CD4-positive, alpha-beta T cell (primary cell): Measurements from ENCODE around the gene PEX13. TPM values are rescaled to one million over a fixed set of nuclear protein-coding genes. Genes with fewer than 3 reads are reported as not detected.

Experiments used
- ATAC-seq: fragments of 200-7000 bp; cut with Tn5 transposase; one replicate; pipeline ENCODE4 v1.10.0; 2022; ENCODE audit warnings: mild to moderate bottlenecking; ENCODE audit not compliant: poor library complexity
- CTCF ChIA-PET: fragments of 350-600 bp; sonication (Branson Sonifier 250); formaldehyde crosslinking; loops from one replicate; lab custom pipeline; 2021; ENCODE audit warnings: antibody characterized with exemption, inconsistent platforms; lab: Charles Lee
- POLR2A ChIA-PET: fragments of 350-600 bp; sonication (Branson Sonifier 250); formaldehyde crosslinking; loops from one replicate; lab custom pipeline; 2021; ENCODE audit warnings: antibody characterized with exemption, inconsistent platforms; lab: Charles Lee
- DNase-seq, 14 experiments: peaks; one replicate each; pipeline ENCODE4 v3.0.0-alpha.2; 2013 to 2020; ENCODE audit warnings: mixed read lengths in 2 of 14
- H3K27ac ChIP-seq, 2 donors: one replicate each; pipeline versions ENCODE4 v1.5.1 to v1.7.0; 2013; ENCODE audit warnings: low read length in 2 of 2, low read depth in 1 of 2, mild to moderate bottlenecking in 1 of 2
- H3K27me3 ChIP-seq, 2 experiments: 1 replicate in 1 of 2; 2 replicates in 1 of 2; pipeline versions ENCODE4 v1.6.1 to v1.7.0; 2013; ENCODE audit warnings: low read length in 2 of 2, control low read depth in 1 of 2, mild to moderate bottlenecking in 1 of 2, moderate library complexity in 1 of 2; ENCODE audit not compliant: insufficient read depth in 2 of 2, control insufficient read depth in 1 of 2
- H3K36me3 ChIP-seq: one replicate; pipeline ENCODE4 v1.6.1; 2013; ENCODE audit warnings: low read length, control low read depth; ENCODE audit not compliant: insufficient read depth
- H3K4me1 ChIP-seq: one replicate; pipeline ENCODE4 v1.6.1; 2013; ENCODE audit warnings: low read length, control low read depth; ENCODE audit not compliant: insufficient read depth
- H3K4me3 ChIP-seq: one replicate; pipeline ENCODE4 v1.5.1; 2013; ENCODE audit warnings: mild to moderate bottlenecking, low read length, moderate library complexity
- H3K9me3 ChIP-seq, 2 experiments: 1 replicate in 1 of 2; 2 replicates in 1 of 2; pipeline versions ENCODE4 v1.6.1 to v1.7.0; 2013; ENCODE audit warnings: low read length in 2 of 2, mild to moderate bottlenecking in 2 of 2, control low read depth in 1 of 2, moderate library complexity in 1 of 2; ENCODE audit not compliant: control insufficient read depth in 1 of 2, insufficient read depth in 1 of 2
- H3K27ac Mint-ChIP-seq: one replicate; pipeline ENCODE4 v1.8.0; 2020; ENCODE audit warnings: mixed read lengths
- H3K27me3 Mint-ChIP-seq: one replicate; pipeline ENCODE4 v1.8.0; 2021; ENCODE audit warnings: mixed read lengths
- H3K36me3 Mint-ChIP-seq: one replicate; pipeline ENCODE4 v1.8.0; 2021; ENCODE audit warnings: low read depth, mixed read lengths
- H3K4me1 Mint-ChIP-seq: one replicate; pipeline ENCODE4 v1.8.0; 2021; ENCODE audit warnings: low read depth, mixed read lengths
- H3K4me3 Mint-ChIP-seq: one replicate; pipeline ENCODE4 v1.8.0; 2020; ENCODE audit warnings: mild to moderate bottlenecking, mixed read lengths
- H3K9me3 Mint-ChIP-seq: one replicate; pipeline ENCODE4 v1.8.0; 2020; ENCODE audit warnings: mixed read lengths
- intact Hi-C, 2 experiments: fragments of 100-400 bp; cut with DNase I in 1 of 2; cut with micrococcal nuclease in 1 of 2; formaldehyde crosslinking; loops; one replicate each; pipeline versions ENCODE4 v1.15.1 to v1.9.0; 2023 to 2025; cut with DNase I, micrococcal nuclease
- total RNA-seq, 174 experiments: library from RNA in 2 of 174; stranded (reverse) in 2 of 174; gene quantifications; one replicate each; pipeline ENCODE4 v1.2.3 and lab custom pipeline; 2021 to 2026
- TF ChIP-seq, protein P1 (sequence below): fragments of 200-600 bp; IDR thresholded peaks from one replicate; pipeline ENCODE4 v1.8.0; 2022; ENCODE audit warnings: antibody characterized with exemption, mild to moderate bottlenecking

Gene PEX13
- total RNA-seq, 2 experiments from 2014 or later, result 8.6 to 12.2 TPM

- POLR2A ChIA-PET, result no interaction called here
- H3K27me3 Mint-ChIP-seq, result no peaks in the 10 kb centered on the region
- CTCF ChIA-PET, result no interaction called here
- no peaks in the 10 kb centered on the region for H3K27me3 ChIP-seq
- TF ChIP-seq, protein P1, sequence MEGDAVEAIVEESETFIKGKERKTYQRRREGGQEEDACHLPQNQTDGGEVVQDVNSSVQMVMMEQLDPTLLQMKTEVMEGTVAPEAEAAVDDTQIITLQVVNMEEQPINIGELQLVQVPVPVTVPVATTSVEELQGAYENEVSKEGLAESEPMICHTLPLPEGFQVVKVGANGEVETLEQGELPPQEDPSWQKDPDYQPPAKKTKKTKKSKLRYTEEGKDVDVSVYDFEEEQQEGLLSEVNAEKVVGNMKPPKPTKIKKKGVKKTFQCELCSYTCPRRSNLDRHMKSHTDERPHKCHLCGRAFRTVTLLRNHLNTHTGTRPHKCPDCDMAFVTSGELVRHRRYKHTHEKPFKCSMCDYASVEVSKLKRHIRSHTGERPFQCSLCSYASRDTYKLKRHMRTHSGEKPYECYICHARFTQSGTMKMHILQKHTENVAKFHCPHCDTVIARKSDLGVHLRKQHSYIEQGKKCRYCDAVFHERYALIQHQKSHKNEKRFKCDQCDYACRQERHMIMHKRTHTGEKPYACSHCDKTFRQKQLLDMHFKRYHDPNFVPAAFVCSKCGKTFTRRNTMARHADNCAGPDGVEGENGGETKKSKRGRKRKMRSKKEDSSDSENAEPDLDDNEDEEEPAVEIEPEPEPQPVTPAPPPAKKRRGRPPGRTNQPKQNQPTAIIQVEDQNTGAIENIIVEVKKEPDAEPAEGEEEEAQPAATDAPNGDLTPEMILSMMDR, result no peak
- H3K9me3 ChIP-seq, result no peaks in the 10 kb centered on the region
- H3K27ac Mint-ChIP-seq, result no peak overlapping the region
- H3K36me3 Mint-ChIP-seq, result peaks cover 61% of the 10 kb centered on the region
- intact Hi-C loops, result no loop called here
- DNase-seq (no peak), ATAC-seq (no peak)
- H3K27ac ChIP-seq, result no peak overlapping the region
- H3K4me1 Mint-ChIP-seq, result peaks cover 22% of the 10 kb centered on the region
- no peaks in the 10 kb centered on the region for H3K9me3 Mint-ChIP-seq
- H3K36me3 ChIP-seq, result peaks cover 39% of the 10 kb centered on the region
- H3K4me1 ChIP-seq, result peaks cover 8% of the 10 kb centered on the region
- H3K4me3 ChIP-seq, result no peak overlapping the region
- no peak overlapping the region for H3K4me3 Mint-ChIP-seq
Observed at GRCh38 chr2:61045999-61046398, 28.5 kb downstream of the PEX13 start.

DNA sequence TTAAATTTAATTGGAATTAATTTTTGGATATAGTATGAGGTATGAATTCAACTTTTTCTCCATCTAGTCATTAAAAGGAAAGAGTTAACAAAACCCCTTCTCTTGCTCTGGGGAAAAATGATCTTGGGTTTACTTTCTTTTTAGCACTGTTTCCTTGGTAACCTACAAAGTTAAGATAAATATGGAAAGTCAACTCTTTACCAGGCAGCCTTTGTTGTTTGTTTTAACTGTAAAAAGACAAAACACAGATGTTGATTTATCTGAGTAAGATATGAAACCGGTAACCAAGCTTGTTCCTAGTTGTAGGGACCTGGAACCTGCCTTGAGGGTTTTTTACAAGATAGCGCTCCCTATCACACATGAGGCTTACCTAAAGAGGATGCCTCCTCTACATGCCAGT, 38.0 kb downstream of the PEX13 start:
- no peak overlapping the region for H3K4me3 Mint-ChIP-seq
- no peaks in the 10 kb centered on the region for H3K27me3 ChIP-seq
- no peaks in the 10 kb centered on the region for H3K9me3 Mint-ChIP-seq
- H3K9me3 ChIP-seq, result no peaks in the 10 kb centered on the region
- DNase-seq (no peak), ATAC-seq (no peak)
- no peaks in the 10 kb centered on the region for H3K27me3 Mint-ChIP-seq
- no peak overlapping the region for H3K27ac ChIP-seq
- TF ChIP-seq, protein P1, result no peak
- H3K4me1 ChIP-seq, result no peaks in the 10 kb centered on the region
- peaks cover 8% of the 10 kb centered on the region for H3K36me3 ChIP-seq
- H3K27ac Mint-ChIP-seq, result no peak overlapping the region
- CTCF ChIA-PET, result no interaction called here
- POLR2A ChIA-PET, result interaction anchor here (1.0 kb wide), 1 partner anchor 11 kb away, joined by 3 read pairs; the partner anchor contains the start of gene SANBR
- H3K4me3 ChIP-seq, result no peak overlapping the region
- no peaks in the 10 kb centered on the region for H3K4me1 Mint-ChIP-seq
- H3K36me3 Mint-ChIP-seq, result peaks cover 35% of the 10 kb centered on the region
- intact Hi-C loops, result no loop called here

- no peaks in the 10 kb centered on the region for H3K27me3 ChIP-seq
- Mint-ChIP-seq H3K4me3 (no peak overlapping the region), H3K27ac (no peak overlapping the region), H3K27me3 (no peaks in the 10 kb centered on the region), H3K9me3 (no peaks in the 10 kb centered on the region), H3K36me3 (peaks cover 25% of the 10 kb centered on the region), H3K4me1 (no peaks in the 10 kb centered on the region)
- ChIA-PET CTCF (no interaction called here), POLR2A (no interaction called here)
- ATAC-seq (no peak), DNase-seq (no peak)
- intact Hi-C loops, result no loop called here
- H3K36me3 ChIP-seq, result peaks cover 3% of the 10 kb centered on the region
- H3K4me3 ChIP-seq, result no peak overlapping the region
- TF ChIP-seq, protein P1, result no peak
- no peak overlapping the region for H3K27ac ChIP-seq
- no peaks in the 10 kb centered on the region for H3K4me1 ChIP-seq
- H3K9me3 ChIP-seq, result no peaks in the 10 kb centered on the region
Observed at GRCh38 chr2:61057562-61057961, 40.0 kb downstream of the PEX13 start.
